Measurements from ENCODE around the gene TBC1D2B.

Gene TBC1D2B

DNA sequence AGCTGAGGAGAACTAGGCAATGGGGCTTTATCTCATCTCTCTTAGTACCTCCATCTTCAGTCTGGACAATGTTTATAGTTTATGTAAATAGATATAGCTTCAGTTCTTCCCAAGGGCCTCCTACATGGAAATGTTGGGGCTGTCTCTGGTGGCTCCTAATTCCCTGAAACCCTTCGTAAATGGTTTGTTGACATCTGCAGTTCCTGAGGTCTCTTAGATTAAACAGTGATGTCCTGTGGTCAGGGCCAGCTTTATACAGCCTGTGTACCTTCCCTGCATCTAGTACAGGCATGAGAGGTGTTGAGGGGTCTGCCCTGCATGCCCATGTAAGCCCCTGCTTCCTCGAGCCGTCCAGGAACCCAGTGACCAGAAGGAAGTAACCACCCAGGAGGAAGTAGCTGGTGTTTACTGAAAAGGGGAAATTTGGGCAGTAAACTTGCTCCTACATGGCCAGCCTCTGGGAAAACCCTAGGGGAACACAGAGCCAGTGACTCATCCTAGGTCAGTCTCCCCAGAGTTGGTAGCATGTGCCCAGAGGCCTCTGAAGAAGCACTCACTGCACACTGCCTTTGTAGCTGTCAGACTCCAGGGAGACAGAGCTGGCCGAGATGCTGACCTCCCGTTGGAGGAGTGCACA is 4.7 kb upstream of the TBC1D2B start:
- DNase-seq (ENCODE audit: extremely low read depth, low read depth), result no peak
- no peak overlapping the region for H3K4me3 ChIP-seq (replicated peaks; ENCODE audit: low read depth, low read length)
- TF ChIP-seq, protein P1, sequence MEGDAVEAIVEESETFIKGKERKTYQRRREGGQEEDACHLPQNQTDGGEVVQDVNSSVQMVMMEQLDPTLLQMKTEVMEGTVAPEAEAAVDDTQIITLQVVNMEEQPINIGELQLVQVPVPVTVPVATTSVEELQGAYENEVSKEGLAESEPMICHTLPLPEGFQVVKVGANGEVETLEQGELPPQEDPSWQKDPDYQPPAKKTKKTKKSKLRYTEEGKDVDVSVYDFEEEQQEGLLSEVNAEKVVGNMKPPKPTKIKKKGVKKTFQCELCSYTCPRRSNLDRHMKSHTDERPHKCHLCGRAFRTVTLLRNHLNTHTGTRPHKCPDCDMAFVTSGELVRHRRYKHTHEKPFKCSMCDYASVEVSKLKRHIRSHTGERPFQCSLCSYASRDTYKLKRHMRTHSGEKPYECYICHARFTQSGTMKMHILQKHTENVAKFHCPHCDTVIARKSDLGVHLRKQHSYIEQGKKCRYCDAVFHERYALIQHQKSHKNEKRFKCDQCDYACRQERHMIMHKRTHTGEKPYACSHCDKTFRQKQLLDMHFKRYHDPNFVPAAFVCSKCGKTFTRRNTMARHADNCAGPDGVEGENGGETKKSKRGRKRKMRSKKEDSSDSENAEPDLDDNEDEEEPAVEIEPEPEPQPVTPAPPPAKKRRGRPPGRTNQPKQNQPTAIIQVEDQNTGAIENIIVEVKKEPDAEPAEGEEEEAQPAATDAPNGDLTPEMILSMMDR (IDR thresholded peaks at IDR 0.05; ENCODE audit: low read depth, low read length, missing control alignments), result no peak

DNA sequence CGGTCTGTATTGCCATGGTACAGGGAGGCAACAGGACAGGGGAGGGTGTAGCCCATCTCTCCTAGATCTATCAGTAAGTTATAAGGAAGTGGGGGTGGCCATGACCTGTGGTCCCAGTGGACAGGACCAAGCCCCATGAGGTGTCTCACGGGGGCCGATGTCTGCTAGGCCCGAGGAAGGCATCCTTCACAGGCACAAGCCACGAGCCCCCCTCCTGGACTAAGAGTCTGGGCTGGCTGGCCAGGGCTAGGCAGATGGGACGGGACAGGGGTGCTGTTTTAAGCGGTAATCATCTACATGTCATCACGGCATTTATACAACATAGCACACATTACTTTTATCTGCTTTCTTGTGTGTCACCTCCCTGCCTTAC is 2.6 kb upstream of the TBC1D2B start:
- TF ChIP-seq, protein P1 (IDR thresholded peaks at IDR 0.05; ENCODE audit: low read depth, low read length, missing control alignments), result no peak
- no peak overlapping the region for H3K4me3 ChIP-seq (replicated peaks; ENCODE audit: low read depth, low read length)
- no peak for DNase-seq (ENCODE audit: extremely low read depth, low read depth)

DNA sequence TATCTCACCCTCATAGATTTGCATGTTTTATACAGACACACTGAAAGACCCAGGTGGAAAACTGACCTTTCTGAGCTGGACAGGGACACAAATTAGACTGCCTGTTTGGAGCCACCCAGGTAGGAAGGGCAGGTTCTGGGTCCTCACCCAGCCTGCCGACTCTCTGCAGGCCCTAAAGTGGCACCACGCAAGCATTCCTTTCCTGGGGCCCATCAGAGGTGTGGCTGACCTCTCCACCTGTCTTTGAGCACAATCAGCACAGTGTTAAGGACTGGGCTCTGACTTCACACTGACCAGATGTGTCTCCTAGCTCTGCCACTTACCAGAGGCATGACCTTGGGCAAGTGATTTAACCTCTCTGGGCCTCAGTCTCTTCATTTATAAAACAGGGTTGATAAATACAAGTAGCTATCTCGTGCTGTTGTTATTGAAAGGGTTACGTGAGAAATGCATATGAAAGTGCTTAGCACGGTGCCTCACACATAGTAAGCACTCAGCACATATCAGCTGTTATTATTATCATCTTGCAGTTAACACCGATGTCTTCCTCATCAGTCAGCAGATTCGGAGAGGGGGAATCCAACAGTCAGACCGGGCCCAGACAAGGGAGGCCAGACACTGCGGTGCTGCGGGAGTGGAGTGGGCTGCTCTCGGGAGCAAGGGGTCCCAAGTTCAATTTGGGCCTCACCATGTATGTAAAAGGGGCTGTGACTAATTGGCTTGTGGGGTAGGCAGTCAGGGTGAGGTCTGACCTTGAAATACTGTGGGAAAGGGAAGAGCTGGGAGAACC is 2.0 kb upstream of the TBC1D2B start:
- TF ChIP-seq, protein P1 (IDR thresholded peaks at IDR 0.05; ENCODE audit: low read depth, low read length, missing control alignments), result no peak
- no peak overlapping the region for H3K4me3 ChIP-seq (replicated peaks; ENCODE audit: low read depth, low read length)
- no peak for DNase-seq (ENCODE audit: extremely low read depth, low read depth)

DNA sequence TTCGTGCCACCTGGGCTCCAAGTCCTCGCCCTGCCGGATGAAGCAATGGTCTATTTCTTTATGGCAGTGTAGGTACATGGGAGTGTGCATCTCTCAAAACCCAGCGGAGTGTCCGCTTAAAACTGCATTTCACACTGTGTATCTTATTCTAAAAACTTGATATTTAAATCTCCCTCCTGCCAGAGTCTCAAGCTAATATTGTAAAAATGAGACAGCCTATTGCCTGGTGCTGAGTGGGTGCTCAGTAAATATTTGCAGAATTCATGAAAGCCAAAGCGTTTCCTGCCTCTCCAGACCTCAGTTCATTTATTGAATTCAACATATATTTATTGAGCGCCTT is 330 bp upstream of the TBC1D2B start:
- no peak for DNase-seq (ENCODE audit: extremely low read depth, low read depth)
- TF ChIP-seq, protein P1 (IDR thresholded peaks at IDR 0.05; ENCODE audit: low read depth, low read length, missing control alignments), result no peak
- peak overlapping the region; percentile 45 for H3K4me3 ChIP-seq (replicated peaks; ENCODE audit: low read depth, low read length)

DNA sequence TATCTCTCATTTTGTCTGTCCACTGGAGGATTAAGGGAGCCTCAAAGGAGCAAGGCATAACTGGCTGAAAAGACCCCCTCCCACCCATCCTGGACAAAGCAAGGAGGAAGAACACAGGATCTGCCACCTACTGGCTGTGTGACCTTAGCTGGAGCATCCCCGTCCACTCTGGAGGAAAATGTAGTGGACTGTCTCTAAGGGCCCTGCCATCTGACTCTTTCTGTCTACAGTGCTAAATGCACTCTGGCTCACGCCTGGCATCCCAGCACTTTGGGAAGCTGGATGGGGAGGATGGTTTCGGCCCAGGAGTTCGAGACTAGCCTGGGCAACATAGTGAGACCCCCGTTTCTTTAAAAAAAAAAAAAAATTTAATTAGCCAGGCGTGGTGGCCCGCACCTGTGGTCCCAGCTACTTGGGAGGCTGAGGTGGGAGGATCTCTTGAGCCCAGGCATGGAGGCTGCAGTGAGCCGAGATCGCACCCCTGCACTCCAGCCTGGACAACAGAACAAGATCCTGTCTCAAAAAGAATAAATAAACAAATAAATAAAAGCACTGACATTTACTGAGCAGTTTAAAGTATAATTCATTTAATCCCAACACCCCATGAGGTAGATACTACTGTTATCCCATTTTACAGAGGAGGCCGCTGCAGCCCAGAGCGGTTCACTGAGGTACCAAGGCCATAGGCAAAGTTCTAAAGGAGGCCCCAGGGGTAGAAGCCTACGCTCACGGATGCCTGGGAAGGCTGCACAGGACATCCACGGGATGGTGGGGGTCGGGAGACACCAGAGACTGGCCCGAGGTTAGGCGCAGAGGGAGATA is 1.1 kb downstream of the TBC1D2B start:
- H3K4me3 ChIP-seq (replicated peaks; ENCODE audit: low read depth, low read length), result peak overlapping the region; percentile 76
- DNase-seq (ENCODE audit: extremely low read depth, low read depth), result no peak
- TF ChIP-seq, protein P1 (IDR thresholded peaks at IDR 0.05; ENCODE audit: low read depth, low read length, missing control alignments), result peak; percentile 11

DNA sequence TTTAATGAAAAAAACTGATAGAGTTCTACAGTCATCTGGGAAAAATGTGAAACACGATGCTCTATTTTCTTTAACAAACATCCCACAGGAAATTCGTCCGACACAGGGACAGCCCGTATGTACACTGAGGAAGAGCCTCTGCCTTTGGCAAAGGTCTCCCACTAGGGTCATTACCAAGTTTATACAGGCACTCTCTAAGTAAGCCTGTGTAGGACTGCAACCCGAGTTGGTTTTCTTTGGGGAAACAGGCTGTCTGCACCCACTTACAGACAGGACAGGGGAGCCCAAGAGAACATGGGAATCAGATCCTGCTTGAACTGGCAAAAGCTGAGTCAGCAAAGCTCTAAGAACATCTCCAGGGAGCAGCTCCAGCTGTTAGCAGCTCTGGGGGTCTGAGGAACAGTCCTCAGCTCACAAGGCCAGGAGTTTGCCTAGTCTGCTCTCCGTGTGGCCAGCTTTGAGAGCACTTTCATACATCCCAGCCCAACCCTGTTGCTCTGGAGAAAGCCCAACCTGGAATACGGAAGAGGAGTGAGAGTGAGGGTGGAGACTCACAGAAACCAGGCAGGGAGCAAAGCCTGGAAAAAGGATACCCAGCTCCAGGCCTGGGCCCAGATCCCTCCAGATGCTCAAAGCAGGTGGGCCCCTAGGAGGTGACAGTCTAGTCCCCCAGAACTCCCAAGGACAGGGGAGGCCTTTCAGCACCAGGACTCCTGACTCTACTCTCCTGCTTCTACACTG is 1.9 kb downstream of the TBC1D2B start:
- peak overlapping the region; percentile 76 for H3K4me3 ChIP-seq (replicated peaks; ENCODE audit: low read depth, low read length)
- DNase-seq (ENCODE audit: extremely low read depth, low read depth), result no peak
- TF ChIP-seq, protein P1 (IDR thresholded peaks at IDR 0.05; ENCODE audit: low read depth, low read length, missing control alignments), result no peak

Measured in HFF-Myc (cell line).